Left cardiac atrium (tissue), 4 donors: ENCODE measurements around the gene CCDC17. TPM values are rescaled to one million over a fixed set of nuclear protein-coding genes. Genes with fewer than 3 reads are reported as not detected.
A peak's percentile ranks its signal among the peaks of the same experiment; 100 is the strongest.

ENCODE experiments used
- ATAC-seq, 2 donors: fragments of 200-7000 bp; cut with Tn5 transposase; one replicate each; pipeline ENCODE4 v1.9.1; 2020; ENCODE audit warnings: mild to moderate bottlenecking in 2 of 2, moderate library complexity in 2 of 2
- DNase-seq: peaks from one replicate; pipeline ENCODE4 v3.0.0-alpha.2; 2020
- intact Hi-C, 2 donors: fragments of 100-400 bp; cut with DNase I; formaldehyde crosslinking; loops; one replicate each; pipeline versions ENCODE4 v1.14.1 to v1.15.1; 2022 to 2023
- total RNA-seq, 2 donors: library from RNA; stranded (reverse); fragmentation: NEBNext Ultra II Directional; extraction: Animal tissue kit (Norgen Biotek cat#: 25700); gene quantifications; one replicate each; pipeline ENCODE4 v1.2.1, GENCODE V29; 2021
- donor health status: DM: no; HTN: yes; CAD: no.
- donor health status: DM: no; HTN: yes; CAD: no; lungs with severe emphysema.
- donor health status: DM: yes; HTN: yes; CAD: no.
- donor health status: Dilated cardiomyopathy.

The CCDC17 gene
- total RNA-seq, 2 donors from 2014 or later: 0.44 to 1.2 TPM

DNA sequence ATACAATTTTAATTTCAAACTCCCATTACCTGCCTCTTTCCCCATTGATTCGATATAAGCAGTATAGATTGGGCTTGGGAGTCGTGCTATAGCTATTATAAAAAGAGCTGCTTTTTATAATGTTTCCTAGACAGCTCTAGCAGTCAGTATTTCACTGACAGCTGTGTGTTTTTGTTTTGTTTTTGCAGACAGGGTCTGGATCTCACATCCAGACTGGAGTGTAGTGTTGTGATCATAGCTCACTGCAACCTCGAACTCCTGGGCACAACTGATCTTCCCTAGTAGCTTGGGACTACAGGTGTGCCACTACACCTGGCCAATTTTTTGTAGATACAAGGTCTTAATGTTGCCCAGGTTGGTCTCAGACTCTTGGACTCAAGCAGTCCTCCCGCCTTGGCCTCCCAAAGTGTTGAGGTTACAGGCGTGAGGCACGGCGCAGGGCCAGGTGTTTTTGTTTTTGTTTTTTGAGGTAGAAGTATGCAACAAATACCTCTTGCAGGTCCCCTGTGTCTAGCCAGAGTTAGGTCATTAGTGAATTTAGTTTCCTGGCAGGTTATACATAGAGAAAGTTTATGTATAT, 38.3 kb downstream of the CCDC17 start:
- DNase-seq (no peak), ATAC-seq (no peak)
- intact Hi-C loops: no loop called here

DNA sequence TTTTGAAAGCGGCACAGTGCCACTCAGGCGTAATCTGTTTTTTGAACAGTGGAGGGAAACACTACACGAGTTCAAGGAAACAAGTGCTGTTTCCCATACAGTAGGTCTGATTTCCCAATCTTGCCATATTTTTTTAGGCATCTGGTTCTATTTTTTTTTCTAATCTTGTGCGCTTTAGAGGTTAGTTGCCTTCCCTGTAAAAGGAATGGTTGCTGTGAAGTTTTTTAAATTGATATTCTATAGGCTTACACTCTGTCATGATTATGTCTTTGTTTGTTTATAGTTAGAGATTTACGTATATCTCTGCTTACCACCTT, 38.8 kb downstream of the CCDC17 start:
- DNase-seq (no peak), ATAC-seq (no peak)
- intact Hi-C loops: no loop called here

DNA sequence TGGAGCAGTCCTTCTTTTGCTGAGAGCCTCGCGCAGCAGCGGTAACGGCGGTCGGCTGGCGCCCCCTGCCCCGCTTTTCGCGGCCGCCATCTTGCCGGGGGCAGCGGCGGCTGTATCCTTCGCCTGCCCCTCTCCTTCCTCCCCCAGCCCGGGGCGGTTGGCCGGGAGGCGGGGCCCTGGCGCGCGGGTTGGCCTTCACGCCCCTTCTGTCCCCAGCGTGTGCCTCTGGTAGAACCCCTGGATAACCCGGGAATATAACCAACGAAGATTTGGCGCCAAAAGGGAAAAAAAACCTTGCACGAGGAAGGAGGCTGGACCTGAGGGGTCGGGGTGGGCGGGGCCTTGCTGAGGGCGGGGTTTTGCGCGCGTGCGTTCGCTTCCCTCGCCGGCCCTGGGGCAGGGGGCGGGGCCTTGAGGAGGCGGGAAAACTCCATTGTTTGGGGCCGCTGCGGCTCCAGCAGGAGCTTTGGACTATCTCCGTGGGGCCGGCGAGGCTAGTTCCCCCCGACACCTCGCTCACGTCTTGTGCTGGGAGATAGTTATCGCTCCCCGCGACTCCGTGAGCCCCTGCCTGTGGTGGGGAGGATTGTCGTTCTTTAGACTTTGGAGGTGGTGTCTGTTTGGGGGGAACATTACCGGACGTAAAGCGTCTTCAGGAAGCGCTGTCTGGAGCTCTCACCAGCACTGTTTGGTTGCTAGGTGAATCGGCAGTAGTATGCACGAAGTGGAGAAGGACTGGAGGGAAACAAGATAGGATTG, 39.3 kb downstream of the CCDC17 start:
- DNase-seq: peak; percentile 90
- intact Hi-C loops: no loop called here
- ATAC-seq: peak; percentile 84 to 88

DNA sequence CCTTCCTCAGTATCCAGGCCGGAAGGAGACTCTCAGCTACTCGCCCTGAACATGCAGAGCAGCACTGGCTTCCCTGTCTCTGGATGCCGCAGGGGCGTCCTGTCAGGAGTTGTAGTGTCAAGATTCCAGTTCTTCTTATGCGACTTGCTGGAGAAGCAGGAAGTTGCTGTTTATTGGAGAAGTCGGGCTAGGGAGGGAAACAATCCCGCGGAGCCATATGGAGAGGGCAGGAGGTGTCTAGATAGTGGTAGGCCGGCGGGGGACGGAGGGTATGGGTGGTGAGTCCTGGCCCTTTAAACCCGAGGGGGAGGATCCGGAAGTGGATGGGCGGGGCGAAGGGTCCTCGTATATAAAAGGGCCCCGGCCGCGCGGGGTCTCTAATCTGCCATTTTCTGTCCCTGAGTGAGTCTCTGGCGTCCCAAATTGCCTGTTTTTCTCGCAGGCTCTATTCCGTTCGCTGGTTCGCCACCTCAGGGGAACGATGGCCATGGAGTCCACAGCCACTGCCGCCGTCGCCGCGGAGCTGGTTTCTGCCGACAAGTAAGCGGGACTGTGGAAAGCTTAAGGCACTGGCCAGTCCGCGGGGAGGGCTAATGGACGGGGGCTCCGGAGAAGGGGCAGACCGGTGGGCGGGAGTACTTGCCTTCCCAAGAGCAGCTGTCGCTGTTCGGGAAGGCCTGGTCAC, 40.0 kb downstream of the CCDC17 start, which contains the start of gene NASP:
TSS of gene NASP (plus strand) at position 376 of the 685 bp plus-strand sequence. CDS start at position 482, 106 bp downstream.
- DNase-seq (peak; percentile 91), ATAC-seq (peak; percentile 91 to 93)
- intact Hi-C loops: no loop called here

DNA sequence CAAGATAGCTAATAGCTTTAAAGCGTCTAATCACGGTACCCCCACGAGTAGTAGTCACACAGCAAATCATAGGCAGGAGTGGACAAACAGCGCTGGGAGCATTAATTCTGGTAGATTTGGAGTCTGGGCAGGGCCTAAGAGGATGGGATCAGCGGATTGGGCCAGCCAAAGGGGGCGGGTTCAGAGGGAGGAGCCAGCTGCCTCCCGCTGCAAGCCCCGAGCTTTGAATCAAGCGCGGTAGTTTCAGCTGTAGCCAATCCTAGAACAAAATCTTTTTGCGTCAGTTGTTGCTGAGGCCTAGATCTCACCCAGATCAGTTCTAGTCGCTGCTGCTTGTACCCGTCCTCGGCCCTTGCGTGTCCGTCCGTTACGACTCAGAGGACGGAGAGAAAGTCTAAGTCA, 40.6 kb downstream of the CCDC17 start:
- intact Hi-C loops: no loop called here
- DNase-seq (peak; percentile 96), ATAC-seq (peak; percentile 93)

DNA sequence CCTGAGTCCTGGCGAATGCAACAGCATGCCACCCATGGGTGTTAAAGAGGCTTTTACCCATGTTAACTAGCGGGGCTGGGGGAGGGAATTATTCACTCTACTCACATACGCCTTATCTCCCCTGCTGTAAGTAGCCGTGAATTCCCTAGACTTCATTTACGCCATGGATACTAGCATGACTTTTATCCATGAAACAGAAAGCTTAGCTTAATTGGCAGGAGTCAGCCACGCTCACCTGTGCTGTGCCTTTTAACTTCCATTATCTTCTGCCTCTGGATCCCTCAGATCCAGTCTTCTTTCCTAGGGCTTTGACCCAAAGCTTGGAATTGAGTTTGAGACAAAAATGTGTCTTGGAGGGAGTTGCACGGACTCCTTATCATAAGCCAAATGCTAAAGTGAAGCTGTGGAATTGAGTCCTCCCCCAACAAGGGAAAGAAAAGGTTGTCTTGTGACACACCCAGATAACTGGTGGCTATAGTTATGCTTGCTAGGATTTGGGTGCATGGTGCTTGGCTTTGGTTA, 49.7 kb downstream of the CCDC17 start:
- intact Hi-C loops: loop anchor here (5.0 to 10.0 kb wide), 4 partner anchors 52 to 559 kb away; partner anchors contain the start of genes HECTD3 (in 1 of the 2), PRDX1 (in 1 of the 2) and UROD (in 1 of the 2)
- no peak for DNase-seq
- ATAC-seq: no peak

DNA sequence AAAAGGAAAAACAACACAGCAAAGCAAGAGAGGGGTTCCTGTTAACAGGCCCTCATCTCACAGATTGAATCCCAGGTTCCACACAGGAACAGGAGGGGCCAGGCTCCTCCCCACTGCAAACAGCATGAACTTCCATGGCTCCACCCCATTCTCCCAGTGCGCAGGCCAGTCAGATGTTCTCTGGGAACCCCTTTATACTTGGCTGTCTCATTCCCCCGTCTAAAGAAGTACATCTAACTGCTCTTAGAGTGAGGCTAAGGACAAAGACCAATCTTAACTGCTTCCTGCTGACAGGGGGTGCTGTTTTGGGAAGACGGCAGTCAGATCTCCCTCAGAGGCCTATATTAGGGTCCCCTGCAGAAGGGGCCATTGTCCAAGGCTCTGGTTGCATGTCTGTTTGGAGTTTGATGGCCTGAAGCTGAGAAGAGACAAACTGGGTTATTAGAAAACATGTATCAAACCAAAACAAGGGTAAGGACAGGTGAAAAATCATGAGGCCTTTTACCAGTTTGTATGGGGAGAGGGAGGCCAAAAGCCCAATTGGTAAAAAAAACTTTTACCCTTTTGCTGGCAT, 50.5 kb downstream of the CCDC17 start:
- no peak for ATAC-seq
- intact Hi-C loops: loop anchor here (5.0 to 10.0 kb wide), 4 partner anchors 51 to 559 kb away; partner anchors contain the start of genes HECTD3 (in 1 of the 2), PRDX1 (in 1 of the 2) and UROD (in 1 of the 2)

DNA sequence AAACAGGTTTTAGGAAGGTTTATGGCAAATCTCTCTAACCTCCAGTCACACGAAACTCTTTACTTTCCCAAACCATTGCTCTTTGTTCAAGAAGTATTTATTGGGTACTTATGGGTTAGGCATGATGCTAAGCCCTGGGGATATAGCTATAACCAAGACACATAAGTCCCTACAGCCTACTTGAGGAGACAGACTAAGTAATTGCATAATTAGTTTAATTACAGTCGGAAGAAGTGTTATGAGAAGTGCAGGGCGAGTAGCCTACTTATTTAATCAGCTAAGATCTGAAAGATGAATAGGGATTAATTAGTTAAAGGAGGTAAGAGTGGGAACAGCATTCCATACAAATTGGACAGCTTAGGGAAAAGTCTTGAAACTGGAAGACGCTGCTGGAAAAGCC, 53.2 kb downstream of the CCDC17 start:
- DNase-seq (no peak), ATAC-seq (no peak)
- intact Hi-C loops: loop anchor here (5.0 to 10.0 kb wide), 4 partner anchors 48 to 556 kb away; partner anchors contain the start of genes HECTD3 (in 1 of the 2), PRDX1 (in 1 of the 2) and UROD (in 1 of the 2)

More for the DNA sequence above, 50.5 kb downstream of the CCDC17 start:
- no peak for DNase-seq

Other genes starting within 250 kb of the CCDC17 start
- gene TESK2, start 132.9 kb downstream of the CCDC17 start, total RNA-seq: 1 to 10 TPM; 1.4 to 2.8 TPM
- 1 to 10 TPM; 2.2 to 2.7 TPM for gene CCDC163, start 124.0 kb downstream of the CCDC17 start, total RNA-seq
- gene MMACHC, start 123.8 kb downstream of the CCDC17 start, total RNA-seq: 10 to 100 TPM; 19.5 to 23.4 TPM
- 100 to 1,000 TPM; 599 to 604 TPM for gene PRDX1, start 102.2 kb downstream of the CCDC17 start, total RNA-seq
- gene AKR1A1, start 73.2 kb downstream of the CCDC17 start, total RNA-seq: 100 to 1,000 TPM in 1 of 2 donors, 10 to 100 TPM in 1; 96.8 to 103 TPM
- gene NASP, start 40.0 kb downstream of the CCDC17 start, total RNA-seq: 10 to 100 TPM; 38.2 to 56.4 TPM
- 10 to 100 TPM; 69.0 to 71.6 TPM for gene GPBP1L1, start 62.5 kb upstream of the CCDC17 start, total RNA-seq
- gene TMEM69, start 64.1 kb upstream of the CCDC17 start, total RNA-seq: 10 to 100 TPM; 19.2 to 19.7 TPM
- 10 to 100 TPM in 1 of 2 donors, 1 to 10 TPM in 1; 9.4 to 11.2 TPM for gene IPP, start 126.6 kb upstream of the CCDC17 start, total RNA-seq
- gene MAST2, start 179.6 kb upstream of the CCDC17 start, total RNA-seq: 10 to 100 TPM; 66.7 to 73.5 TPM